Spleen (tissue), 7 donors: ENCODE measurements around the gene EIF1AD.

Experiments used
- POLR2AphosphoS5 ChIP-seq, 3 donors: sonication (generic); formaldehyde crosslinking; IDR thresholded peaks; one replicate each; pipeline ENCODE4 v1.5.1; 2017; ENCODE audit warnings: antibody characterized with exemption in 3 of 3
- TF ChIP-seq, protein P1 (sequence below), 11 experiments: fragments of 200-600 bp in 7 of 11; fragments of 450-650 bp in 4 of 11; sonication (generic) in 4 of 11; IDR thresholded peaks in 8 of 11; conservative IDR thresholded peaks in 3 of 11; 1 replicate in 7 of 11; 2 replicates in 4 of 11; pipeline versions ENCODE4 v1.4.0 to v1.8.0; 2016 to 2021; ENCODE audit warnings: antibody characterized with exemption in 11 of 11, inconsistent platforms in 4 of 11, mild to moderate bottlenecking in 1 of 11
- donor health status: DM: no; HTN: no; CAD: no; lungs with moderate emphysema.
- donor health status: DM: no; HTN: no; CAD: no.
- donor health status: DM: no; HTN: no; CAD: no.

DNA sequence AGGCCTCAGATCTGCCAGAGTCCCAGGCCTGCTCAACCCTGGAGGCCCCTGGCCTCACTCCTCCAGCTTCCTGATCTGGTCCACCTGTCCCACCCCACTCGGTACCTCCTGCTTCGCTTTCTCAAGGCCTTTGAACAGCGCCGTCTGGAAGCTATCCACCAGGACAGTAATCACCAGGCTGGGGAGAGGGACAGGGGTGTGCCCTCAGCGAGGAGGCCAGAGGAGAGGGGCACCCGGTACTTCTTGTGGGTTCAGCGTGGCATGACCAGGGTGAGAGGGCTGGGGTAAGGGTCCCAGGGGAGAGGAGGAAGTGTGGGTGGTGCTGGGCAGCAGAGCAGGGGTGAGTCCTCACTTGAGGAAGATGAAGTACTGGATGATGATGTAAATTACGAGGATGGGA lies 18.3 kb upstream of the EIF1AD start:
- TF ChIP-seq, protein P1, sequence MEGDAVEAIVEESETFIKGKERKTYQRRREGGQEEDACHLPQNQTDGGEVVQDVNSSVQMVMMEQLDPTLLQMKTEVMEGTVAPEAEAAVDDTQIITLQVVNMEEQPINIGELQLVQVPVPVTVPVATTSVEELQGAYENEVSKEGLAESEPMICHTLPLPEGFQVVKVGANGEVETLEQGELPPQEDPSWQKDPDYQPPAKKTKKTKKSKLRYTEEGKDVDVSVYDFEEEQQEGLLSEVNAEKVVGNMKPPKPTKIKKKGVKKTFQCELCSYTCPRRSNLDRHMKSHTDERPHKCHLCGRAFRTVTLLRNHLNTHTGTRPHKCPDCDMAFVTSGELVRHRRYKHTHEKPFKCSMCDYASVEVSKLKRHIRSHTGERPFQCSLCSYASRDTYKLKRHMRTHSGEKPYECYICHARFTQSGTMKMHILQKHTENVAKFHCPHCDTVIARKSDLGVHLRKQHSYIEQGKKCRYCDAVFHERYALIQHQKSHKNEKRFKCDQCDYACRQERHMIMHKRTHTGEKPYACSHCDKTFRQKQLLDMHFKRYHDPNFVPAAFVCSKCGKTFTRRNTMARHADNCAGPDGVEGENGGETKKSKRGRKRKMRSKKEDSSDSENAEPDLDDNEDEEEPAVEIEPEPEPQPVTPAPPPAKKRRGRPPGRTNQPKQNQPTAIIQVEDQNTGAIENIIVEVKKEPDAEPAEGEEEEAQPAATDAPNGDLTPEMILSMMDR (IDR thresholded peaks at IDR 0.05 in 8 of 11, conservative IDR thresholded peaks at IDR 0.05 in 3 of 11): no peak
- TF ChIP-seq POLR2AphosphoS5 (IDR thresholded peaks at IDR 0.05): no peak
